Tibial nerve (tissue), 4 donors: ENCODE measurements around the gene COL9A3. TPM values are rescaled to one million over a fixed set of nuclear protein-coding genes. Genes with fewer than 3 reads are reported as not detected.

ENCODE experiments used
- DNase-seq, 2 donors: peaks; one replicate each; pipeline ENCODE4 v3.0.0-alpha.2; 2019; ENCODE audit warnings: low spot score in 2 of 2
- H3K27ac ChIP-seq, 4 donors: fragments of 200-600 bp; sonication (generic) in 3 of 4; one replicate each; pipeline ENCODE4 v1.5.1; 2017 to 2019; ENCODE audit warnings: mild to moderate bottlenecking in 1 of 4
- H3K27me3 ChIP-seq, 2 donors: fragments of 200-600 bp; sonication (generic) in 1 of 2; one replicate each; pipeline versions ENCODE4 v1.5.1 to v1.6.0; 2017 to 2019
- H3K36me3 ChIP-seq, 3 donors: fragments of 200-600 bp; sonication (generic); one replicate each; pipeline ENCODE4 v1.5.1; 2018 to 2019
- H3K4me1 ChIP-seq, 4 donors: fragments of 200-600 bp; sonication (generic) in 3 of 4; one replicate each; pipeline ENCODE4 v1.5.1; 2017 to 2019
- H3K4me3 ChIP-seq, 4 donors: fragments of 200-600 bp; sonication (generic) in 3 of 4; one replicate each; pipeline ENCODE4 v1.5.1; 2017 to 2019; ENCODE audit warnings: mild to moderate bottlenecking in 1 of 4, moderate library complexity in 1 of 4
- H3K9me3 ChIP-seq, 4 donors: fragments of 200-600 bp; sonication (generic) in 3 of 4; one replicate each; pipeline ENCODE4 v1.5.1; 2017 to 2019
- EP300 ChIP-seq, 2 donors: sonication (generic); formaldehyde crosslinking; IDR thresholded peaks; one replicate each; pipeline ENCODE4 v1.6.1; 2017; ENCODE audit warnings: antibody characterized with exemption in 2 of 2, mild to moderate bottlenecking in 1 of 2
- POLR2A ChIP-seq, 2 donors: fragments of 450-650 bp; IDR thresholded peaks; one replicate each; pipeline ENCODE4 v1.6.1; 2017; ENCODE audit warnings: antibody characterized with exemption in 2 of 2, mild to moderate bottlenecking in 2 of 2, moderate library complexity in 2 of 2
- WGBS, 2 donors: methylation state at CpG; one replicate each; pipeline ENCODE4 v1.1.5; 2018; 5-methylcytosine and 5-hydroxymethylcytosine counted together
- small RNA-seq: library from RNA; depleted of rRNA; stranded (forward); fragments of <200 nt; gene quantifications from one replicate; pipeline ENCODE3, GENCODE V24; 2016
- total RNA-seq, 4 donors: library from RNA; depleted of rRNA; stranded (reverse); fragments of >200 nt; gene quantifications; one replicate each; pipeline ENCODE4 v1.1.0, GENCODE V29; 2016
- TF ChIP-seq, protein P1 (sequence below), 5 experiments: fragments of 200-600 bp in 3 of 5; fragments of 450-650 bp in 2 of 5; sonication (generic) in 3 of 5; IDR thresholded peaks; one replicate each; pipeline ENCODE4 v1.5.1; 2016 to 2019; ENCODE audit warnings: antibody characterized with exemption in 5 of 5, mild to moderate bottlenecking in 3 of 5, moderate library complexity in 2 of 5

COL9A3 gene
- total RNA-seq, 4 donors from 2014 or later, result 51.3 to 81.2 (median 63.5) TPM

DNA sequence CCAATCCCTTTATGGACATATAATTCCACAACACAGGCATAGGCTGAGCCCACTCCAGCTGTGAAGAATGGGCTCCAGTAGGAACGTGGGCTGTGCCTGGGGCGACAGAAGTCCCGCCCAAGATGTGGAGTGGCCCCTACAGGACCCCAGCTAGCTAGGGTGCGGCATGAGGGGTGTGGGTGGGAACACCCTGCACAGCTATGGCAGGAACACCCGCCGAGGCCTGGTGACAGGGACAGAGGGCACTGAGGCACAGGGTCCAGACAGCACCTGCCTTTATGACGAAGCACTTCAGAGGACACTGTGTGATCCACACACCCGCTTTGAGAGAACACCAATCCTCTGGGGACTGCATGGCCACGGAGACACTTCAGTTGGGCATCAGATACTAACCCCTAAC is 73.0 kb downstream of the COL9A3 start:
- Histone ChIP-seq H3K36me3 (peaks cover 4 to 93% (median 46%) of the 10 kb centered on the region in 3 donors), H3K27ac (no peak overlapping the region), H3K9me3 (no peaks in the 10 kb centered on the region), H3K4me1 (peaks cover 0 to 7% (median 0%) of the 10 kb centered on the region in 4 donors), H3K27me3 (no peaks in the 10 kb centered on the region), H3K4me3 (no peak overlapping the region)
- DNase-seq, result no peak
- WGBS, 2 donors, result 87 to 92% methylated on average over 8 of the region's 9 CpGs
- no peak for TF ChIP-seq POLR2A (IDR thresholded peaks at IDR 0.05)
- TF ChIP-seq, protein P1, sequence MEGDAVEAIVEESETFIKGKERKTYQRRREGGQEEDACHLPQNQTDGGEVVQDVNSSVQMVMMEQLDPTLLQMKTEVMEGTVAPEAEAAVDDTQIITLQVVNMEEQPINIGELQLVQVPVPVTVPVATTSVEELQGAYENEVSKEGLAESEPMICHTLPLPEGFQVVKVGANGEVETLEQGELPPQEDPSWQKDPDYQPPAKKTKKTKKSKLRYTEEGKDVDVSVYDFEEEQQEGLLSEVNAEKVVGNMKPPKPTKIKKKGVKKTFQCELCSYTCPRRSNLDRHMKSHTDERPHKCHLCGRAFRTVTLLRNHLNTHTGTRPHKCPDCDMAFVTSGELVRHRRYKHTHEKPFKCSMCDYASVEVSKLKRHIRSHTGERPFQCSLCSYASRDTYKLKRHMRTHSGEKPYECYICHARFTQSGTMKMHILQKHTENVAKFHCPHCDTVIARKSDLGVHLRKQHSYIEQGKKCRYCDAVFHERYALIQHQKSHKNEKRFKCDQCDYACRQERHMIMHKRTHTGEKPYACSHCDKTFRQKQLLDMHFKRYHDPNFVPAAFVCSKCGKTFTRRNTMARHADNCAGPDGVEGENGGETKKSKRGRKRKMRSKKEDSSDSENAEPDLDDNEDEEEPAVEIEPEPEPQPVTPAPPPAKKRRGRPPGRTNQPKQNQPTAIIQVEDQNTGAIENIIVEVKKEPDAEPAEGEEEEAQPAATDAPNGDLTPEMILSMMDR (IDR thresholded peaks at IDR 0.05), result no peak
- no peak for TF ChIP-seq EP300 (IDR thresholded peaks at IDR 0.05)

DNA sequence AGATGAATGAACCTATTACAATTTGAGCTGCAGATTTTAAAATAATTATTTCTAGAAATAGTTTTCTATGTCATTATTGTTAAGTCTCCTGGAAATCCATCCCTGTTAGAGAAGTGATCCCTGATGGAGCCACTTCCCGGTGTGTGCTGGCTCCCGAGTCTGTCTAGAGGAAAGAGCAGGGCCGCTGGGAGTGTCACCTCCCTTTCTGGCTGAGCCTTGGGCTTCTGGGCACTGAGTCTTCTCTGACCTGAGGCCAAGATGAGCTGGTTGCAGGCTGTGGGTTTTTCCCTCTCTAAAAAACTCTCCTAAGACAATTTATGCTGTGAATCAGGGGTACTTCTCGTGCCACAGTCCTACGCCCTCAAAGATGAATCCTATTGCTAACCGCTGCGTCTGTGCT is 73.6 kb downstream of the COL9A3 start:
- H3K9me3 ChIP-seq, result no peaks in the 10 kb centered on the region
- no peaks in the 10 kb centered on the region for H3K27me3 ChIP-seq
- WGBS, 2 donors, result 89 to 90% methylated on average over 7 of the region's 7 CpGs
- H3K27ac ChIP-seq, result no peak overlapping the region
- peaks cover 4 to 98% (median 46%) of the 10 kb centered on the region in 3 donors for H3K36me3 ChIP-seq
- H3K4me1 ChIP-seq, result peaks cover 0 to 7% (median 0%) of the 10 kb centered on the region in 4 donors
- no peak for TF ChIP-seq EP300 (IDR thresholded peaks at IDR 0.05)
- no peak for TF ChIP-seq POLR2A (IDR thresholded peaks at IDR 0.05)
- TF ChIP-seq, protein P1 (IDR thresholded peaks at IDR 0.05), result no peak
- H3K4me3 ChIP-seq, result no peak overlapping the region
- DNase-seq, result no peak

Small RNAs within 50 kb of the gene (small RNA-seq; reads per million reads assigned to genes)
- gene DPH3P1, result not detected

Other genes starting within 250 kb of the COL9A3 start
- 10 to 100 TPM; 24.3 to 73.7 (median 40.5) TPM for gene SLCO4A1, start 174.5 kb upstream of the COL9A3 start, total RNA-seq
- gene NTSR1, start 108.2 kb upstream of the COL9A3 start, total RNA-seq, result under 1 TPM in 1 of 4 donors, not detected in 3; 0.30 TPM
- 10 to 100 TPM; 12.0 to 15.3 (median 13.6) TPM for gene MRGBP, start 20.6 kb upstream of the COL9A3 start, total RNA-seq
- gene OGFR, start 12.2 kb upstream of the COL9A3 start, total RNA-seq, result 100 to 1,000 TPM in 1 of 4 donors, 10 to 100 TPM in 3; 67.1 to 108 (median 80.8) TPM
- 10 to 100 TPM in 3 of 4 donors, 1 to 10 TPM in 1; 9.8 to 25.1 (median 16.2) TPM for gene TCFL5, start 44.8 kb downstream of the COL9A3 start, total RNA-seq
- 10 to 100 TPM; 64.5 to 89.7 (median 78.9) TPM for gene DIDO1, start 109.5 kb downstream of the COL9A3 start, total RNA-seq
- gene GID8, start 121.1 kb downstream of the COL9A3 start, total RNA-seq, result 10 to 100 TPM; 23.4 to 33.4 (median 29.7) TPM
- 10 to 100 TPM in 1 of 4 donors, 1 to 10 TPM in 3; 3.9 to 13.5 (median 4.5) TPM for gene SLC17A9, start 135.7 kb downstream of the COL9A3 start, total RNA-seq
- gene BHLHE23, start 189.9 kb downstream of the COL9A3 start, total RNA-seq, result not detected